Left renal pelvis (tissue), 4 donors: ENCODE data around the gene SPDYE2. TPM values are rescaled to one million over a fixed set of nuclear protein-coding genes. Genes with fewer than 3 reads are reported as not detected.
A peak's percentile ranks its signal among the peaks of the same experiment; 100 is the strongest.
"Not testable (repeated sequence)": the region's sequence is repeated elsewhere in the genome, so short reads cannot be mapped to it uniquely, and the experiment has no call there.

Experiments used
- DNase-seq, 4 donors: peaks; one replicate each; pipeline ENCODE4 v3.0.0-alpha.2; 2013; ENCODE audit warnings: low read depth in 4 of 4, low spot score in 3 of 4
- polyA plus RNA-seq, 4 donors: library from polyadenylated mRNA; unstranded; fragments of 120-200 nt; gene quantifications; one replicate each; pipeline ENCODE4 v1.2.1, GENCODE V29; 2013; ENCODE audit not compliant: insufficient read length in 4 of 4

SPDYE2 gene, protein sequence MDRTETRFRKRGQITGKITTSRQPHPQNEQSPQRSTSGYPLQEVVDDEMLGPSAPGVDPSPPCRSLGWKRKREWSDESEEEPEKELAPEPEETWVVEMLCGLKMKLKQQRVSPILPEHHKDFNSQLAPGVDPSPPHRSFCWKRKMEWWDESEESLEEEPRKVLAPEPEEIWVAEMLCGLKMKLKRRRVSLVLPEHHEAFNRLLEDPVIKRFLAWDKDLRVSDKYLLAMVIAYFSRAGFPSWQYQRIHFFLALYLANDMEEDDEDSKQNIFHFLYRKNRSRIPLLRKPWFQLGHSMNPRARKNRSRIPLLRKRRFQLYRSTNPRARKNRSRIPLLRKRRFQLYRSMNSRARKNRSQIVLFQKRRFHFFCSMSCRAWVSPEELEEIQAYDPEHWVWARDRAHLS
- polyA plus RNA-seq: 10 to 100 TPM in 1 of 4 donors, 1 to 10 TPM in 3; 2.4 to 10.7 (median 4.6) TPM

DNA sequence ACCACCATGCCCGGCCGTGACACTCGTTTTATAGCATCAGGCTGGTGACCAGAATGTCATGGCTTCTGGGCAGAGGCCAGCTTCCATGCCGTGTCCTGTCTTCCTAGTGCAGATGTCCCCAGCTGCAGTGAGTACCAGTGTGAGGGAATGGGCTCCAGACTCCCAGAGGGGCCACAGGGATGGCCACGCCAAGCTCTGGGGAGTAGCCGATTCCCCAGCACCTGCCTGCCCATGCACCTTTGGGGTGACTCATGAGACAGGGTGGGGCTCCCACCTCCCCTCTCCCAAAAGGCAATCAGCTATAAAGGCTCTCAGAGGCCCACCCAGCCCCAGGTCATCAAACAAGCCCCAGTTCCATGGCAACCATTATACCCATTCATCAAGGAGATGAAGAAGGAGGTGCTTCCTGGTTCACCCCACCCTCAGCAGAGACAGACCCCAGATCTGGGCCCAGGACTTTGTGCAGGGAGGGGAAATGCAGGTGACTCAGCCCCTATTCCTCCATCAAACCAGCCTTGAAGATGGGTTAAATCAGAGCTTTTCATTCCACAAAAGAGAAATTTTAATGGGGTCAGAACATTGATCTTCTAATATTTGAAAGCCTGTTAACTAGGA lies at the start of gene SPDYE2:
Gene SPDYE2, plus strand, starts transcription at position 419 of the 615 bp plus-strand sequence. CDS start 2,030 bp downstream, outside the sequence.
- DNase-seq: not testable (repeated sequence)

DNA sequence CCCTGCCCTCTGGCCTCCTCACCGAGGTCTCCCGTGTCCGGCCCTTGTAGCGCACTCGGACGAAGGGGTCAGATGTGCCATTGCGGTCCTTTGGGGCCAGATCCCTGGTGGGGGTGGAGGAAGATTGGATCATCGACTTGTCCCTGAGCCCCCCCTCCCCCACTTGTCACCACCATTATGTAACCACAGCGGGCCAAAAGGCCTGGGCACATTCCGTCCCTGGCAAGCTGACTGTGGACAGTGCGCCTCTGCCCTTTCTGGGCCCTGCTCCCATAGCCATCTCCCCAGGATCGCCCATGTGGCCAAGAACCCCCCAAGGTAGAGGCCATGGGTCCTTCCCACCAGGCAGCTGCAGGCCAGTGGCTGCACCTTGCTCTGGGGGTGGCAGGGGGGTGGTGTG lies 47.9 kb upstream of the SPDYE2 start:
- DNase-seq: not testable (repeated sequence)

DNA sequence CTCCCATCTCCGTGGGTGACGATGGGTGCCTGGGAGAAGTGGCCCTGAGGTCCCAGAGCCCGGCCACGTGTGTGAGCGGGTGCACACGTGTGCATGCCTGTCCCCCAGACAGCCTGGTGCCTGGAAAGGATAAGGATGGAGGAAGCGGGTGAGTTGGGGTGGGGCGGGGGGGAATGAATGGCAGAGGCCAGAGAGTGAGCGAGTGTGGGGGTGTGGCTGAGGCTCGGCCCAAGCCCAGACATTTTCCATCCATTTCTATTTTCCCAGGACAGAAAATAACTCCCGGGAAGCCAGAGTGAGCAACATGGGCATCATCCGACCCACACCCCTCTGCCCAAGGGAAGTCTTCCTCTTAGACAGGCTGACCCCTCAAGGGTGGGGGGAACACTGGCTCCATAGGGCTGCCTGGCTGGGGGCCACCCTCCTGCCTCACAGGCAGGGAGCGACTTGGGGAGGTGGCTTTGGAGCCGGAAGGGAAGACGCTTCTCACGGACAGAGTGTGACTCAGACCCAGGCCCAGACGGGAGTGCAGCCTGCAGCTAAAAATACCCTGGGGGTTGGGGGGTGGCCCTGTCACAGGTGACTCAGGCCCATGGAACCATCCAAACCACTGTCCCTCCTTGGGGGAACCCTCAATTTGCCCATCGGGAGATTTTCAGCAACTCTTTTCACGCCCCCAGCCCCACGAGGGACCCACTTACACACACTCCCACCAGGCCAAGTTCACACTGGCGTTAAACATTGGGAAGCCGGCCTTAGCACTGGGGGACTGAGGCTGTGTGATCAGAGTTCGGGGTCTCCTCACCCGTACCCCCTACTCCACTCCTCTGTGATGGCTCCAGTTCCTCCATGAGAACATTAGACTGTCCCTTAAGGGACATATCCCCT lies 45.5 kb upstream of the SPDYE2 start:
- DNase-seq: not testable (repeated sequence)

DNA sequence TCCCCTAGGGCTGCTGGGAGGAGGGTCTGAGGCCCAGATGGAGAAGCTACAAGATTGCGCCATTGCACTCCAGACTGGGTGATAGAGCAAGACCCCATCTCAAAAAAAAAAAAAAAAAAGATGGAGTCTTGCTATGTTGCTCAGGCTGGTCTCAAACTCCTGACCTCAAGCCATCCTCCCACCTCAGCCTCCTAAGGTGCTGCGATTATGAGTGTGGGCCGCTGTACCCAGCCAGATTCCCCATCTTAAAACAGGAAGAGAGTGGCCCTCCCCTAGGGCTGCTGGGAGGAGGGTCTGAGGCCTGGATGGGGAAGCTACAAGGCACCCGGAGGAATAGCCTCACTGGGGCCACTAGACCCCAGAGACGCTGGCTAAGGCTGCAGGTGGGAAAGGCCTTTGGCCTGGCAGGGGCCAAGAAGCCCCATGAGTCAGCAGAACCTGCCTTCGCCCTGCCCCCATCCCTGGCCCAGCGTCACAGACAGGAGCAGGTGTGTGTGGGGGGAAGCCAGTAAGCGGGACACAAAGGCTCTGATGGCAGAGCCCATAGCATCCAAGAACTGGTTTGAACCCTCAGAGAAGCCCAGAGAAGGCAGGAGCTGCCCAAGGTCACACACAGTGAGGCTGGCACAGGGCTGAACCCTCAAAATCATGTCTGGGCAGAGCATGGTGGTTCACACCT lies 43.5 kb upstream of the SPDYE2 start:
- not testable (repeated sequence) for DNase-seq

DNA sequence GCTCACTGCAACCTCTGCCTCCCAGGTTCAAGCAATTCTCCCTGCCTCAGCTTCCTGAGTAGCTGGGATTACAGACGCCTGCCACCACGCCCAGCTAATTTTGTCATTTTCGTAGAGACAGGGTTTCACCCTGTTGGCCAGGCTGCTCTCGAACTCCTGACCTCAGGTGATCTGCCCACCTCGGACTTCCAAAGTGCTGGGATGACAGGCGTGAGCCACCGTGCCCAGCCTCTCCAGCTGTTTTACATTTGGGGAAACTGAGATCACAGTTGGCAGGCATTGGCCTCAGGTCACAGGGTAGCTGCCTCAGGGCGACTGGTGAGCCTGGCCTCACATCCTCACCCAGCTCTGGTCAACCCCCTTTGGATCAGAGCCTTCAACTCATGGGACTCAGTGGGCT lies 40.5 kb upstream of the SPDYE2 start:
- not testable (repeated sequence) for DNase-seq

DNA sequence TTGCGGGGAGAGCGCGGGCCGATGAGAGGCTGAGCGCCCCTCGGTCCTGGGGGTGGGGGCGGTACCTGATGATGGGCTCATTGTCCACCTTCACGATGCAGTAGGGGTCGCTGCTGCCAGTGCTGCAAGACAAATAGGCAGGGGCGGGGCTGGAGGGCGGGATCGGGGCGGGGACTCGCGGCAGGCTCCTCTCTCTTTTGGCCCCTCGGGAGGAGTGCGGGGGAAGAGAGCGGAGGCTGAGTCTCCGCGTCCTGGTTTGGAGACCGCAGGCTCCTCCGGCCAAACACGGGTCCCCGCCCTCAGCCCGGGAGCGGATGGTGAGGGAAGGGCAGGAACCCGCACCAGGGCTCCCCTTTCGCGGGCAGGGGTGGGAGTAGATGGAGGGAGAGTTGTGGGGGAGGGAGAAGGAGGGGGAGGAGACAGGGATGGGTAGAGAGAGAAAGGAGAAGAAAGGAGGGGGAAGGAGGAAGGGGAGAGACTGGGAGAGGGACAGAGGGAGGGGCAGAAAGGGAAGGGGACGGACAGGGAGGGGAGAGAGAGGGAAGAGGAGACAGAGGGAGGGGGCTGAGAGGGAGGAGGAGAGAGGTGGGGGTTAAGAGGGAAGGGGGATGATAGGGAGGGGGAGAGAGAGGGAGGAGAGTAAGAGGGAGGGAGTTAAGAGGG lies 39.0 kb upstream of the SPDYE2 start:
- not testable (repeated sequence) for DNase-seq

DNA sequence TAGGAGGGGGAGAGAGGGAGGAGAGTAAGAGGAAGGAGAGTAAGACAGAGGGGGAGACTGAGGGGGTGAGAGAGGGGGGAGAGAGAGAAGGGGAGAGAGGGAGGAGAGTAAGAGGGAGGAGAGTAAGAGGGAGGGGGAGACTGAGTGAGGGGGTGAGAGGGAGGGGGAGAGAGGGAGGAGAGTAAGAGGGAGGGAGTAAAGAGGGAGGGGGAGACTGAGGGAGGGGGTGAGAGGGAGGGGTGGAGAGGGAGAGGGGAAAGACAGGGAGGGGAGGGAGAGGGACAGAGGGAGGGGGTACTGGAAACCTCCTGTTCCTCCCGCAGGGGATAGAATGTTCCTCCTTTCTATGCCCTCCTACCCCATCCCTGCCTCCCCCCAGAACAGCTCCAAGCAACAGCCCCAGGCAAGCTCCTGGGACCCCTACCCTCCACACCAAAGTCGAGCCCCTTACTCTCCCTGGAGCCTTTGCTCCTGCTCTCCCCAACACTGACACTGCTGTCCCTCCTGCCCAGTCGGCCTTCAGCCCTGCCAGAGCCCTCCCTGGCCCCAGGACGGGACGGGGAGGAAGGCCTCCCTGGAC lies 38.3 kb upstream of the SPDYE2 start:
- DNase-seq: peak; percentile 84 to 94 (median 90)

DNA sequence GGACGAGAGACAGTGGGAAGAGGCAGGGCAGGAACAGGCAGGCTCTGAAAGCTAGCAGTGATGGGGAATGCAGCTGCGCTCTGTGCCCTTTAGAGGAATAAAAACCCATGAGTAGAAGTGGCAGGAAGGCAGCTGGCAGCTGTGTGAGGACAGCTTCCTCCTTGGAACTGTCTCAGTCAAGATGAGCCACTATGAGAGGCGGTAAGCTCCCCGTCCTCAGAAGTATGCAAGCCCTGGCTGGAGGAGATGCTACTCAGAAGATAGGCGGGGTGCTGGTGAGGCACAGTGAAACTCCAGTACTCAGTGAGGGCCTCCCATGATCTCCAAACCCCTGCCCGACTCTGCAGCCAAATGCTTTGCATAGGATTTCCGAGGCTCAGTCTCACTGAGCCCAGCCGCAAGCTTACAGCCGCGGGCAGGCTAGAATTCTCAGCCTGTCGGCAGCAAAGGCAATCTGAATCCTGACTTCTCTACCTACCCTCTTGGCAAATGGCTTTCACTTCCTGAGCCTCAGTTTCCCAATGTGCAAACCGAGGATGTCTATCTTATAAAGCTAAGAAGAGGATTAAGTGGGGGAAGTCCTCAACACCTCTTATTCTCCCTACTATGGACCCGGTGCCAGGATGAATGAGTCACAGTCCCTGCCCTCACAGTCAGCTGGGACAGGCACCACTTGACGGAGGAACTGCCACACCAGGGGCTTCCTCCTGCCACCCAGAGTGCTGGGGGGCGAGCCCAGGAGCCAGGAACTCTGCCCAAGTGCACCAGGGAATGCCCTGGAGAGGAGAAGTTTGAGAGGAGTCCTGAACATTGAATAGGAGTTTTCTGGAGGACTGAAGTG lies 35.9 kb upstream of the SPDYE2 start:
- not testable (repeated sequence) for DNase-seq

DNA sequence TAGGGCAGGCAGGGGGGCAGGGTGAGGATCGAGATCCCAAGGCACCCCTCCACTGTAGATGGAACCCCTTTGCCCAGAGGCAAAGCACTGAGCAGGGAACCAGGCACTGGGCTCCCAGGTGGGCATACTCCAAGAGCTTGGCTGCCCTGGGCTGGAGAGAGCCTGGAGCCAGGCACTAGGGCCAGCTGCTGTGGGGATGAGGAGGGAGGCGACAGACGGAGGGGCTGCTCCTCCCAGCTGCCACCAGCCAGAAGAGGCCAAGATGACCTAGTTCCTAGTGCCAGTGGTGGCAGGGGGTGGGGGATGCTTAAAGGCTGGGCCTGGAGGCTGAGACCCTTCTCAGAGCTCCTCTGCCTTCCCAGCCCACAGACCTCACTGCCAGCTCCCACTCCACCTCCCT lies 35.1 kb upstream of the SPDYE2 start:
- not testable (repeated sequence) for DNase-seq

DNA sequence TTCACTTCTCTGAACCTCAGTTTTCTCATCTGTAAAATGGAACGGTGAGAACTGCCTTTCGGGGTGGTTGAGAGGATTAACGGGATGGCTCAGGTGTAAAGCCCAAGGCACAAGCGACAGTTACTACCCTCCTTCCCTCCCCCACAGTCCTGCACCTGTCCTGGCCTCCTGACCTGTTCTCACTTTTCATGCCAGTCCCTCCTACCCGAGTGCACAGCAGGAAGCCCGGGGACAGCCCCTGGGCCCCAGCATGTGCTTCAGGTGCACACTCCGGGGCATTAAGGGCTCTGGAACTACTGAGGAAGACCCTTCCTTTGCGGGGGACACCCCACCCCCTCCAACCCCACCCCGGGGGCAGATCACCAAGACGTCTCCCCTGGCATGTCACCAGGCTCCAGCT lies 34.1 kb upstream of the SPDYE2 start:
- not testable (repeated sequence) for DNase-seq

DNA sequence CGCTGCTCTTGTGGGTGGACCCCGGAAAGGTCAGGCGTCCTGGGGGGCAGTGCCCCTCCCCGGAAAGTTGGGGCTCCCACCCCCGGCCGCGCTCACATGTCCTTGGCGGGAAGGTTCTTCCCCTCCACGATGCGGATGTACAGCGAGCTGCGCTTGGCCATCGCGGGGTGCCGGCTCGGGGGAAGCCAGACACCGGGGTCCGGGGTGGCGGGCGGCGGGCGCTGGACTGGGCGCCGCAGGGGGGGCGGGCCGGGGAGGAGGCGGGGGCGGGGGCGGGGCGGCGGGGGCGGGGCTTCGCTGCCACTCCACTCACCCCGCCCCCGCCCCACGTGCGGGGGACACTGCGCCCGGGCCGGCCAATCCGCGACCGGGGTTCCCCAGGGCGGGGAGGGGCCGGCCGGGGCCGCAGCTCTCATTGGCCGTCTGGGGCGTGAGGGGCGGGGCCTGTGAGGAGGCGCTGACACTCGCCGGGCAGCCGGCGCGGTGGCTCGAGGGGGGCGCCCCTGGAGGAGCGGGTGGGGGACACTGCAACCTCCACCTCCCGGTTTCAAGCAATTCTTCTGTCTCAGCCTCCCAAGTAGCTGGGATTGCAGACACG lies 33.4 kb upstream of the SPDYE2 start, which contains the start of gene RASA4B:
Gene RASA4B, minus strand, starts transcription at position 228 of the 598 bp plus-strand sequence. Its CDS starts 67 bp downstream, at position 161.
- DNase-seq: peak in 1 of 4 donors; percentile 0

DNA sequence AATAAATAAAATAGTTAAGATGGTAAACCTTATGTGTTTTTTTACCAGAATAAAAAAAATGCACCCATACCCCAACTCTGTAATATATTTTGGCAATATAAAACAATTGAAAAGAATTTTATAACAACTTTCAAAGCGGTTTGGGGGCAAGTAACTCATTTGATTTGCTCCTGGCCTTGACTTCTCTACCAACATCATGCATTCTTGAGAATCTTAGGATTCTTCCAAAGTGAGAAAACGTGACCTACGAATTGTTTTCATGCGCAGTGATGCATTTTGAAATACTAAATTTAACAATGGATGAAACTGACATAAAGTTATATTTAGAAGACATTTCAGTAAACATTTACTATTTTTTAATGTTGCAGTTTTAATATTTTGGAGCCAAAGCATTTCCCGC lies 30.2 kb upstream of the SPDYE2 start:
- DNase-seq: not testable (repeated sequence)

DNA sequence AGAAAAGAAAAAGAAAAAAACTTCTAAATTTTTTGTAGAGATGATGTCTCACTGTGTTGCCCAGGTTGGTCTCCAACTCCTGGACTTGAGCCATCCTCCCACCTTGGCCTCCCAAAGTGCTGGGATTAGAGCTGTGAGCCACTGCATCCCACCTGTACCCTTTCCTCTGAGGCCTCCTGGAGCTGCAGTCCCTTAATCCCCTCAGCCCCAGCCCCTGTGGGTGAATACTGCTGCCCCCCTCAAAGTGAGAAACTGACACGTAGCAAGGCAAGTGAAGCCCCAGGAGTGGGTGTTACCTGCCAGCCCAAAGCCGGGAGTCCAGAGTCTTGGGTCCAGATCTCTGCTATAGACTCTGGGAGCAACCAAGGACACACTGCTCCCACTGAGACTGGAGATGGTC lies 26.2 kb upstream of the SPDYE2 start:
- DNase-seq: not testable (repeated sequence)

DNA sequence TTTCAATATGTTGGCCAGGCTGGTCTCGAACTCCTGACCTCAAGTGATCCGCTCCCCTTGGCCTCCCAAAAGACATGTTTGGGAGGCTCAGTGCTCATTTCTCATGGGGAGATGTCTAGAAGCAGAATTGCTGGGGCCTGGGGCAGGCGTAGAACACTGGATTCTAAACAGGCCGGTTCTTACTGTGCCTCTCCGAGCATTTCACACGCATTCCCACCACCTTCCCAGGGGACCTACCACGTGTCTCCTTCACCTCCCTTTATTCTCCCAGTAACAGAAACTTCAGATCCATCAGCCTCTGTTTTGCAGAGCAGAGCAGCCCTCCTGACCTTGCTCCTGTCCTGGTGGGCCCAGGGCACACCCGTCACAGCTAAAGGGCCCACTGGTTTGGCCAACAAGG lies 23.8 kb upstream of the SPDYE2 start:
- DNase-seq: not testable (repeated sequence)

DNA sequence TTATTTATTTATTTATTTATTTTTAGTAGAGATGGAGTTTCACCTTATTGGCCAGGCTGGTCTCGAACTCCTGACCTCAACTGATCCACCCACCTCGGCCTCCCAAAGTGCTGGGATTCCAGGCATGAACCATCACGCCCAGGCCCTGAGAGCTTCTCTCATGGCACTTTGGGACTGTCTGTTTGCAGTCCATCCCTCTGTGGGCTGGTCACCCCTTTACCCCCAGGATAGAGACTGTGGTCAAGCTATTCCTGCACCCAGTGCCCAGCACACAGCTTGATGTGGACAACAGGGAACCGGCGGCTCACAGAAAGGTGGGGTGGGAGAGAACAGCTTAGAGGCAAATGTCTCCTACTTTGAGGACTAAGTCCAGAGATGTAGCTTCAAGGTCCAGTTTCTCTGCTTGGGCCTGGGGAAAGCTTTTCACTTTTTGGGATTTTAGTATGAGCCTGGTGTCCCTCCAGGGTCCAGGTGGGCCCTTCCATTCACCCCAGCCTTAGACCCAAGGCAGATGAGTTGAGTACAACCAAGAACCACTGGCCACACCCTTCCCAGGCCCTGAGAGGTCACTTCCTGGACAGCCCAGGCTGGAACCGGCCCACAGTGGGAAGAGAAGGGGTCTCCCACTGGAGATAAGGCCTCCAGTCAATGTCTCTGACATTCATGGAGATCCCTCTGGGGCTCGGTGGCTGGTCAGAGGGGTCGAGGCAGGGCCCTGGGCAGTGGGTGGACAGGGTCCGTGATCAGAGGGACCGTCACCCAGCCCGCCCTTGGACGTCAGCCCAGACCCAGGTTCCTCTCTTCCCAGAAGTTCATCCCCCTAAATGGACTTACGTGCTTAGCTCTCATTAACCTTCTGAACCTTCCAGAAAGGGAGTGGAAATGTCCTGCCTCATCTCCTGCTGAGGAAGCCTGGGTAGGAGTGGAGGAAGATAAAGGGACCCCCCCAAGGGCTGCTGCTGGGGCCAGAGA lies 22.9 kb upstream of the SPDYE2 start:
- DNase-seq: not testable (repeated sequence)

DNA sequence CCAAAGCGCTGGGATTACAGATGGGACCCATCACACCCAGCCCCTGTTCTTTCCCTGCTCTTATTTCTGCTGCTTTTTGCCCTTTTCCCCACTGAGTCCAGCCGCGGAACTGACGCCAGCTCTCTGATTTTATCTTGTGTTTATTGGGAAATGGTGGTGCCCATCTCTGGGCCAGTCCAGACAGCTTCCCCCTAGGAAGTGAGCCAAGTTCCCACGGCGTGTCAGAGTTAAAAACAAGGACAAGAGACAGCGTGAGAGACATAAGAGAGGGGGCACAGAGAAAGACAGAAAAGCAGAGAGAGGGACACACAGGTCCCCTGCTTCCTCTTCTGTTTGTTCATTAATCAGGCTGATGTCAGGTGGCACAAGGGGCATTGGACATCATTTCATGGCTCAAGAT lies 19.4 kb upstream of the SPDYE2 start:
- DNase-seq: not testable (repeated sequence)

DNA sequence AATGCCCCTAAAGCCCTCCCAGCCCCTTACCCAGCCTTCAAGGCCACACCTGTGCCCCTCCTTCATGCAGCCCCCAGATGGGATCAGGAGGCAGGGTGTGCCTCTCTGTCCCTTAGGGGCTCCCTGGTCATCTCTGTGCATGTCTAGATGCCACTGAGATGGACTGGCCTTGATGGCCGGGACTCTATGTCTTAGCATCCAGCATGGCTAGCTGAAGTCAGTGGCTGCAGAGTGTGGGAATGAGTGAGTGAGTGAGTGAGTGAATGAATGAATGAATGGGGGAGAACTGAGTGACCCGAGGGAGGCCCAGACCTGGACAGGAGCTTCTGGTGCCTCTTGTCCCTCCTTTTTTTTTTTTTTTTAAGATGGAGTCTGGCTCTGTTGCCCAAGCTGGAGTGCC lies 18.9 kb upstream of the SPDYE2 start:
- not testable (repeated sequence) for DNase-seq
